IMR-90 (cell line): ENCODE results near the gene L3MBTL4. TPM values are rescaled to one million over a fixed set of nuclear protein-coding genes. Genes with fewer than 3 reads are reported as not detected.

Experiments used
- ATAC-seq: fragments of 200-7000 bp; cut with Tn5 transposase; 2 replicates; pipeline ENCODE4 v1.9.1; 2020; ENCODE audit warnings: low read depth, mild to moderate bottlenecking, moderate library complexity
- BruUV-seq: library from RNA; stranded (reverse); fragments of 400-500 nt; replicated peaks from 2 replicates; lab custom pipeline; 2021; lab: Mats Ljungman, UMichigan
- CTCF ChIA-PET: fragments of 300-600 bp; formaldehyde crosslinking; extraction: SDS; loops from one replicate; lab custom pipeline; 2021; ENCODE audit warnings: antibody characterized with exemption; lab: Yijun Ruan, JAX
- POLR2A ChIA-PET: fragments of 300-600 bp; sonication (Branson Sonifier 250); formaldehyde crosslinking; loops from one replicate; lab custom pipeline; 2022; ENCODE audit warnings: antibody characterized with exemption; ENCODE audit not compliant: unreplicated experiment; lab: Charles Lee
- DNase-seq: peaks from one replicate; pipeline ENCODE4 v3.0.0; 2013
- H2AFZ ChIP-seq: replicated peaks from 2 replicates; pipeline ENCODE3; 2013; ENCODE audit warnings: low read length, mild to moderate bottlenecking; ENCODE audit not compliant: poor library complexity
- H2AK5ac ChIP-seq: 2 replicates; pipeline ENCODE4 v1.6.1; 2013; ENCODE audit warnings: low read depth, low read length, inconsistent platforms
- H2AK9ac ChIP-seq: replicated peaks from 2 replicates; pipeline ENCODE3; 2013; ENCODE audit warnings: mild to moderate bottlenecking, low read depth, low read length, moderate library complexity; ENCODE audit not compliant: poor library complexity
- H2BK120ac ChIP-seq: 2 replicates; pipeline ENCODE4 v1.6.1; 2013; ENCODE audit warnings: low read depth, low read length, inconsistent platforms
- H2BK15ac ChIP-seq: 3 replicates; pipeline ENCODE4 v1.6.1; 2013; ENCODE audit warnings: low read depth, low read length, inconsistent platforms
- H2BK20ac ChIP-seq: 2 replicates; pipeline ENCODE4 v1.6.1; 2013; ENCODE audit warnings: low read depth, mild to moderate bottlenecking, inconsistent platforms, low read length, moderate library complexity
- H2BK5ac ChIP-seq: 2 replicates; pipeline ENCODE4 v1.6.1; 2013; ENCODE audit warnings: mild to moderate bottlenecking, low read depth, low read length, inconsistent platforms; ENCODE audit not compliant: poor library complexity, severe bottlenecking
- H3K14ac ChIP-seq: replicated peaks from 2 replicates; pipeline ENCODE4 v1.6.1; 2013; ENCODE audit warnings: low read depth, low read length, inconsistent platforms
- H3K18ac ChIP-seq: 2 replicates; pipeline ENCODE4 v1.6.1; 2013; ENCODE audit warnings: low read depth, low read length, control low read depth
- H3K23ac ChIP-seq: 2 replicates; pipeline ENCODE4 v1.6.1; 2013; ENCODE audit warnings: low read depth, low read length, inconsistent platforms
- H3K27ac ChIP-seq: 2 replicates; pipeline ENCODE4 v1.5.1; 2013; ENCODE audit warnings: mild to moderate bottlenecking, control low read depth, low read length; ENCODE audit not compliant: insufficient read depth
- H3K27me3 ChIP-seq: 2 replicates; pipeline ENCODE4 v1.6.1; 2013; ENCODE audit warnings: low read length; ENCODE audit not compliant: control insufficient read depth, insufficient read depth
- H3K36me3 ChIP-seq: 2 replicates; pipeline ENCODE4 v1.6.1; 2013; ENCODE audit warnings: low read length, mixed read lengths; ENCODE audit not compliant: control insufficient read depth, insufficient read depth
- H3K4ac ChIP-seq: 2 replicates; pipeline ENCODE4 v1.6.1; 2013; ENCODE audit warnings: low read depth, low read length, inconsistent platforms
- H3K4me1 ChIP-seq: 2 replicates; pipeline ENCODE4 v1.6.1; 2013; ENCODE audit warnings: low read length, mixed read lengths; ENCODE audit not compliant: control insufficient read depth, insufficient read depth
- H3K4me2 ChIP-seq: 2 replicates; pipeline ENCODE4 v1.6.1; 2013; ENCODE audit warnings: low read depth, mild to moderate bottlenecking, control low read depth, low read length, moderate library complexity
- H3K4me3 ChIP-seq: 2 replicates; pipeline ENCODE4 v1.5.1; 2013; ENCODE audit warnings: low read depth, mild to moderate bottlenecking, control low read depth, low read length, moderate library complexity; ENCODE audit not compliant: insufficient read depth
- H3K56ac ChIP-seq: 2 replicates; pipeline ENCODE4 v1.6.1; 2013; ENCODE audit warnings: low read length, inconsistent platforms; ENCODE audit not compliant: insufficient read depth; ENCODE audit errors: extremely low read depth
- H3K79me1 ChIP-seq, 2 experiments: 2 replicates each; pipeline ENCODE4 v1.6.1; 2013; ENCODE audit warnings: low read length in 2 of 2, inconsistent platforms in 1 of 2, low read depth in 1 of 2
- H3K9ac ChIP-seq: 2 replicates; pipeline ENCODE4 v1.6.1; 2013; ENCODE audit warnings: low read depth, low read length, control low read depth
- H3K9me1 ChIP-seq: 2 replicates; pipeline ENCODE4 v1.6.1; 2013; ENCODE audit warnings: low read length, inconsistent platforms; ENCODE audit not compliant: insufficient read depth
- H3K9me3 ChIP-seq: 2 replicates; pipeline ENCODE4 v1.6.1; 2013; ENCODE audit warnings: low read length; ENCODE audit not compliant: control insufficient read depth, insufficient read depth
- H4K20me1 ChIP-seq: 2 replicates; pipeline ENCODE4 v1.6.1; 2013; ENCODE audit warnings: low read length, inconsistent platforms; ENCODE audit not compliant: insufficient read depth
- H4K5ac ChIP-seq: 2 replicates; pipeline ENCODE4 v1.6.1; 2013; ENCODE audit warnings: mild to moderate bottlenecking, low read depth, low read length, control low read depth
- H4K8ac ChIP-seq, 2 experiments: 2 replicates each; pipeline ENCODE4 v1.6.1; 2013; ENCODE audit warnings: low read depth in 2 of 2, low read length in 2 of 2, control low read depth in 1 of 2, inconsistent platforms in 1 of 2
- H4K91ac ChIP-seq: 2 replicates; pipeline ENCODE4 v1.6.1; 2013; ENCODE audit warnings: low read depth, low read length, inconsistent platforms; ENCODE audit not compliant: insufficient read depth
- BHLHE40 ChIP-seq: fragments of 150-350 bp; IDR thresholded peaks from 2 replicates; pipeline ENCODE4 v1.6.1; 2016; ENCODE audit warnings: mild to moderate bottlenecking, low read depth, low read length
- CEBPB ChIP-seq: IDR thresholded peaks from 2 replicates; pipeline ENCODE4 v1.6.1; 2012; ENCODE audit warnings: low read depth, low read length, improper control_type of control experiment
- CHD1 ChIP-seq: IDR thresholded peaks from 2 replicates; pipeline ENCODE4 v1.6.1; 2012; ENCODE audit warnings: low read depth, low read length, improper control_type of control experiment
- CTCF ChIP-seq: conservative IDR thresholded peaks from 2 replicates; pipeline ENCODE4 v1.5.1; 2012; ENCODE audit warnings: mild to moderate bottlenecking, low read depth, low read length, improper control_type of control experiment
- FOS ChIP-seq: fragments of 150-350 bp; IDR thresholded peaks from 2 replicates; pipeline ENCODE4 v1.6.1; 2016; ENCODE audit warnings: low read depth, low read length
- MAFK ChIP-seq: IDR thresholded peaks from 2 replicates; pipeline ENCODE4 v1.6.1; 2012; ENCODE audit warnings: low read depth, low read length, improper control_type of control experiment
- MAZ ChIP-seq: IDR thresholded peaks from 2 replicates; pipeline ENCODE4 v1.6.1; 2012; ENCODE audit warnings: low read depth, mild to moderate bottlenecking, low read length, improper control_type of control experiment, moderate library complexity, borderline replicate concordance
- MXI1 ChIP-seq: IDR thresholded peaks from 2 replicates; pipeline ENCODE4 v1.6.1; 2012; ENCODE audit warnings: low read depth, mild to moderate bottlenecking, low read length, moderate library complexity, borderline replicate concordance
- NFE2L2 ChIP-seq: fragments of 150-350 bp; IDR thresholded peaks from 2 replicates; pipeline ENCODE4 v1.6.1; 2016; ENCODE audit warnings: low read depth, mild to moderate bottlenecking, low read length
- POLR2A ChIP-seq: IDR thresholded peaks from 2 replicates; pipeline ENCODE4 v1.6.1; 2012; ENCODE audit warnings: mild to moderate bottlenecking, low read depth, low read length
- RAD21 ChIP-seq: IDR thresholded peaks from 2 replicates; pipeline ENCODE4 v1.6.1; 2012; ENCODE audit warnings: low read length, improper control_type of control experiment
- RCOR1 ChIP-seq: IDR thresholded peaks from 2 replicates; pipeline ENCODE4 v1.6.1; 2012; ENCODE audit warnings: mild to moderate bottlenecking, low read length, improper control_type of control experiment; ENCODE audit not compliant: insufficient replicate concordance
- RFX5 ChIP-seq: IDR thresholded peaks from 2 replicates; pipeline ENCODE4 v1.8.0; 2012; ENCODE audit warnings: low read depth, mild to moderate bottlenecking, low read length, moderate library complexity
- SMC3 ChIP-seq: fragments of 150-350 bp; IDR thresholded peaks from 2 replicates; pipeline ENCODE4 v1.6.1; 2016; ENCODE audit warnings: low read depth, mild to moderate bottlenecking, antibody characterized with exemption, low read length, moderate library complexity
- WGBS, 2 experiments: methylation state at CpG; one replicate each; pipeline versions ENCODE4 v1.1.5 to v1.1.7; 2013; ENCODE audit warnings: missing lambda C conversion rate in 2 of 2; ENCODE audit not compliant: insufficient read length in 1 of 2; ENCODE audit errors: extremely low coverage in 2 of 2; 5-methylcytosine and 5-hydroxymethylcytosine counted together
- dilution Hi-C: fragments of 300-500 bp; cut with HindIII; formaldehyde crosslinking; loops from one replicate; pipeline ENCODE4 v1.14.3; 2018; ENCODE audit warnings: low sequenced_read_pairs; ENCODE audit not compliant: unreplicated experiment
- in situ Hi-C: fragments of 300-500 bp; cut with MboI; formaldehyde crosslinking; loops from 3 replicates; pipeline ENCODE4 v1.14.3; 2019; ENCODE audit warnings: low sequenced_read_pairs, inconsistent platforms, mixed read lengths
- intact Hi-C: fragments of 100-400 bp; cut with micrococcal nuclease; formaldehyde crosslinking; loops from 2 replicates; pipeline ENCODE4 v1.10.0; 2022
- polyA plus RNA-seq, 3 experiments: library from polyadenylated mRNA; depleted of rRNA; stranded (reverse); fragments of >200 nt; gene quantifications; 2 replicates each; pipeline ENCODE4 v1.2.3, GENCODE V29; 2012; ENCODE audit warnings: low replicate concordance in 1 of 3
- total RNA-seq: library from RNA; depleted of rRNA; stranded (reverse); fragments of >200 nt; gene quantifications from 2 replicates; pipeline ENCODE4 v1.2.3, GENCODE V29; 2012
- TF ChIP-seq, protein P1 (sequence below): fragments of 150-350 bp; IDR thresholded peaks from 2 replicates; pipeline ENCODE4 v1.6.1; 2016; ENCODE audit warnings: low read depth, mild to moderate bottlenecking, low read length, moderate library complexity, borderline replicate concordance
- TF ChIP-seq, protein P2 (sequence below): fragments of 150-350 bp; IDR thresholded peaks from 2 replicates; pipeline ENCODE4 v1.6.1; 2017; ENCODE audit warnings: mild to moderate bottlenecking, antibody characterized with exemption, low read length, low read depth

Gene L3MBTL4
- total and polyA plus RNA-seq, 2 of the 4 experiments (the other 2 are of a cell fraction): under 0.01 to 0.02 TPM

DNA sequence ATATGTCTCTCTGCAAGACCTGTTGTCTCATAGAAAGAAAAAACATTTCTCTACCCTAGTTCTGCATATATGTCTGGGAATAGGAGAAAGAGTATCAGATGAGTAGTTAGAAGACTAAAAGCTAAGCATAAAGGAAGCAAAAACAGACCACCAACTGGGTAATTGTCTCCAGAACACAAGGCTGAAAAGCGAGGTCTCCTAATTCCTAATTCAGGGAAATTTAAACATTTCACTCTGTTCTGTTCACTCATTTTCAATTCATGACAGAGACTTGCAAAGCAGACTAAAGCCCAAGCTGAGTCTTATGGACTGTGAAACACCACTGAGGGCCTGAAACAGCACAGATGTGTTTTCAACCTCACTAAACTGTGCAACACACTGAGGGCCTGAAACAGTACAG lies 294.9 kb downstream of the L3MBTL4 start:
- Histone ChIP-seq H3K4me3 (no peak overlapping the region), H4K91ac (no peak overlapping the region), H3K18ac (no peak overlapping the region), H4K20me1 (no peaks in the 10 kb centered on the region), H2AK5ac (no peak overlapping the region), H3K9ac (no peak overlapping the region), H3K56ac (no peak overlapping the region), H2AFZ (no peak overlapping the region), H3K36me3 (no peaks in the 10 kb centered on the region), H3K4me2 (no peak overlapping the region), H3K27me3 (peaks cover 2% of the 10 kb centered on the region; the same call in 1 of the 2 replicates), H3K27ac (no peak overlapping the region), H4K8ac (no peak overlapping the region), H3K23ac (no peak overlapping the region), H2AK9ac (no peak overlapping the region), H3K9me1 (no peaks in the 10 kb centered on the region), H3K4me1 (no peaks in the 10 kb centered on the region), H3K14ac (no peak overlapping the region), H3K9me3 (no peaks in the 10 kb centered on the region), H2BK20ac (no peak overlapping the region), H2BK120ac (no peak overlapping the region), H4K5ac (no peak overlapping the region), H3K79me1 (no peaks in the 10 kb centered on the region), H2BK15ac (no peak overlapping the region), H3K4ac (no peak overlapping the region), H2BK5ac (no peak overlapping the region)
- BruUV-seq: no TSS peak
- dilution Hi-C loops (no loop called here), in situ Hi-C loops (no loop called here), intact Hi-C loops (no loop called here)
- ATAC-seq: no peak
- TF ChIP-seq BHLHE40 (no peak), RAD21 (no peak), CHD1 (no peak), FOS (no peak), POLR2A (no peak), MAZ (no peak), RCOR1 (no peak), RFX5 (no peak), MAFK (no peak), NFE2L2 (no peak), CTCF (no peak), MXI1 (no peak), SMC3 (no peak), CEBPB (no peak)
- TF ChIP-seq, protein P1, sequence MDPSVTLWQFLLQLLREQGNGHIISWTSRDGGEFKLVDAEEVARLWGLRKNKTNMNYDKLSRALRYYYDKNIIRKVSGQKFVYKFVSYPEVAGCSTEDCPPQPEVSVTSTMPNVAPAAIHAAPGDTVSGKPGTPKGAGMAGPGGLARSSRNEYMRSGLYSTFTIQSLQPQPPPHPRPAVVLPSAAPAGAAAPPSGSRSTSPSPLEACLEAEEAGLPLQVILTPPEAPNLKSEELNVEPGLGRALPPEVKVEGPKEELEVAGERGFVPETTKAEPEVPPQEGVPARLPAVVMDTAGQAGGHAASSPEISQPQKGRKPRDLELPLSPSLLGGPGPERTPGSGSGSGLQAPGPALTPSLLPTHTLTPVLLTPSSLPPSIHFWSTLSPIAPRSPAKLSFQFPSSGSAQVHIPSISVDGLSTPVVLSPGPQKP: no peak
- TF ChIP-seq, protein P2, sequence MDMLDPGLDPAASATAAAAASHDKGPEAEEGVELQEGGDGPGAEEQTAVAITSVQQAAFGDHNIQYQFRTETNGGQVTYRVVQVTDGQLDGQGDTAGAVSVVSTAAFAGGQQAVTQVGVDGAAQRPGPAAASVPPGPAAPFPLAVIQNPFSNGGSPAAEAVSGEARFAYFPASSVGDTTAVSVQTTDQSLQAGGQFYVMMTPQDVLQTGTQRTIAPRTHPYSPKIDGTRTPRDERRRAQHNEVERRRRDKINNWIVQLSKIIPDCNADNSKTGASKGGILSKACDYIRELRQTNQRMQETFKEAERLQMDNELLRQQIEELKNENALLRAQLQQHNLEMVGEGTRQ: no peak
- POLR2A ChIA-PET: interaction anchor here (0.6 kb wide), 1 partner anchor 73 kb away, joined by 3 read pairs; no protein-coding TSS in a partner anchor
- WGBS, 2 experiments: no CpG with 5 or more reads among the region's 1 CpG
- CTCF ChIA-PET: no interaction called here
- no peak for DNase-seq
